Activated CD4-positive, alpha-beta memory T cell treated with anti-CD3 and anti-CD28 coated beads, Interleukin-2, amount 10 ng/mL, durations not matched to agents 7 days and 5 days (primary cell): Measurements from ENCODE around the gene SNRNP35. TPM values are rescaled to one million over a fixed set of nuclear protein-coding genes. Genes with fewer than 3 reads are reported as not detected.

Source experiments
- CTCF ChIA-PET: fragments of 350-600 bp; sonication (Branson Sonifier 250); formaldehyde crosslinking; loops from one replicate; lab custom pipeline; 2021; ENCODE audit warnings: antibody characterized with exemption, inconsistent platforms; lab: Charles Lee
- POLR2A ChIA-PET: fragments of 350-600 bp; sonication (Branson Sonifier 250); formaldehyde crosslinking; loops from one replicate; lab custom pipeline; 2021; ENCODE audit warnings: antibody characterized with exemption; lab: Charles Lee
- DNase-seq: peaks from one replicate; pipeline ENCODE4 v3.0.0-alpha.2; 2020
- H3K27ac Mint-ChIP-seq: one replicate; pipeline ENCODE4 v1.8.0; 2021; ENCODE audit warnings: mild to moderate bottlenecking, mixed read lengths
- H3K27me3 Mint-ChIP-seq: one replicate; pipeline ENCODE4 v1.8.0; 2021; ENCODE audit warnings: mixed read lengths
- H3K36me3 Mint-ChIP-seq: one replicate; pipeline ENCODE4 v1.8.0; 2021; ENCODE audit warnings: low read depth, mixed read lengths
- H3K4me1 Mint-ChIP-seq: one replicate; pipeline ENCODE4 v1.8.0; 2021; ENCODE audit warnings: mixed read lengths
- H3K4me3 Mint-ChIP-seq: one replicate; pipeline ENCODE4 v1.8.0; 2021; ENCODE audit warnings: mild to moderate bottlenecking, mixed read lengths
- H3K9me3 Mint-ChIP-seq: one replicate; pipeline ENCODE4 v1.8.0; 2021; ENCODE audit warnings: mixed read lengths
- total RNA-seq, 2 experiments: library from RNA; stranded (reverse); gene quantifications; one replicate each; pipeline ENCODE4 v1.2.3, GENCODE V29; 2021

Gene SNRNP35
- total RNA-seq, 2 experiments from 2014 or later: 29.7 to 35.0 TPM

- Mint-ChIP-seq H3K36me3 (peaks cover 32% of the 10 kb centered on the region), H3K9me3 (no peaks in the 10 kb centered on the region), H3K4me1 (peaks cover 55% of the 10 kb centered on the region), H3K4me3 (peak overlapping the region; percentile 97), H3K27me3 (no peaks in the 10 kb centered on the region), H3K27ac (peak overlapping the region; percentile 96)
- CTCF ChIA-PET: interaction anchor here (0.8 to 2.4 kb wide), 4 partner anchors 13 to 70 kb away, joined by 3 to 7 read pairs (median 4); partner anchors contain the start of gene SNRNP35
- DNase-seq: no peak
- POLR2A ChIA-PET: interaction anchor here (0.7 to 5.4 kb wide), 14 partner anchors 8 to 911 kb away, joined by 3 to 58 read pairs (median 5); partner anchors contain the start of genes KMT5A, SBNO1, SNRNP35 and TMED2
Measured at GRCh38 chr12:123435636-123436016, 22.3 kb upstream of the SNRNP35 start.

- no peaks in the 10 kb centered on the region for H3K27me3 Mint-ChIP-seq
Measured at GRCh38 chr12:123436017-123436964, 21.6 kb upstream of the SNRNP35 start, which contains the start of gene RILPL2. RILPL2 (minus strand) TSS chr12:123436684; CDS start chr12:123436420, 264 bp downstream.

GRCh38 chr12:123441523-123442164 is 16.3 kb upstream of the SNRNP35 start:
- Mint-ChIP-seq H3K36me3 (no peaks in the 10 kb centered on the region), H3K27ac (no peak overlapping the region), H3K4me1 (peaks cover 33% of the 10 kb centered on the region), H3K4me3 (no peak overlapping the region), H3K27me3 (no peaks in the 10 kb centered on the region), H3K9me3 (no peaks in the 10 kb centered on the region)
- ChIA-PET POLR2A (no interaction called here), CTCF (interaction anchor here (0.6 kb wide), 1 partner anchor 10 kb away, joined by 3 read pairs; no protein-coding TSS in a partner anchor)
- no peak for DNase-seq

More at GRCh38 chr12:123436017-123436964, 21.6 kb upstream of the SNRNP35 start, which contains the start of gene RILPL2:
- Mint-ChIP-seq H3K4me3 (peak within 1 kb of the TSS; percentile 97), H3K27ac (peak within 1 kb of the TSS; percentile 96), H3K4me1 (peaks cover 49% of the 10 kb centered on the region), H3K9me3 (no peaks in the 10 kb centered on the region), H3K36me3 (peaks cover 26% of the 10 kb centered on the region)
- DNase-seq: peak; percentile 93
- ChIA-PET POLR2A (interaction anchor here (0.7 to 5.4 kb wide), 14 partner anchors 8 to 911 kb away, joined by 3 to 58 read pairs (median 5); partner anchors contain the start of genes KMT5A, SBNO1, SNRNP35 and TMED2), CTCF (interaction anchor here (1.0 to 2.4 kb wide), 5 partner anchors 12 to 71 kb away, joined by 3 to 7 read pairs (median 4); no protein-coding TSS in a partner anchor)

- no peak for DNase-seq
- POLR2A ChIA-PET: interaction anchor here (0.6 to 1.4 kb wide), 3 partner anchors 9 to 1365 kb away, joined by 3 to 4 read pairs (median 3); no protein-coding TSS in a partner anchor
- no peak overlapping the region for H3K4me3 Mint-ChIP-seq
- no peaks in the 10 kb centered on the region for H3K9me3 Mint-ChIP-seq
- CTCF ChIA-PET: no interaction called here
- no peak overlapping the region for H3K27ac Mint-ChIP-seq
- H3K27me3 Mint-ChIP-seq: no peaks in the 10 kb centered on the region
- no peaks in the 10 kb centered on the region for H3K36me3 Mint-ChIP-seq
- peaks cover 26% of the 10 kb centered on the region for H3K4me1 Mint-ChIP-seq
Measured at GRCh38 chr12:123442774-123443173, 15.2 kb upstream of the SNRNP35 start.

- no peak for DNase-seq
- ChIA-PET CTCF (no interaction called here), POLR2A (interaction anchor here (0.9 to 1.6 kb wide), 4 partner anchors 8 to 17 kb away, joined by 3 to 4 read pairs (median 3); partner anchors contain the start of genes RILPL2 and SNRNP35)
- no peaks in the 10 kb centered on the region for H3K27me3 Mint-ChIP-seq
- peaks cover 38% of the 10 kb centered on the region for H3K4me1 Mint-ChIP-seq
- no peaks in the 10 kb centered on the region for H3K36me3 Mint-ChIP-seq
- H3K4me3 Mint-ChIP-seq: no peak overlapping the region
- H3K9me3 Mint-ChIP-seq: no peaks in the 10 kb centered on the region
- H3K27ac Mint-ChIP-seq: no peak overlapping the region
Measured at GRCh38 chr12:123444092-123445026, 13.6 kb upstream of the SNRNP35 start.

- no peaks in the 10 kb centered on the region for H3K36me3 Mint-ChIP-seq
- H3K27ac Mint-ChIP-seq: peak overlapping the region; percentile 65
- H3K4me1 Mint-ChIP-seq: peaks cover 41% of the 10 kb centered on the region
- POLR2A ChIA-PET: interaction anchor here (0.6 to 1.6 kb wide), 7 partner anchors 10 to 212 kb away, joined by 3 to 16 read pairs (median 4); partner anchors contain the start of genes MPHOSPH9, MTRFR, RILPL2 and SNRNP35
- no peaks in the 10 kb centered on the region for H3K27me3 Mint-ChIP-seq
- CTCF ChIA-PET: no interaction called here
- no peak overlapping the region for H3K4me3 Mint-ChIP-seq
- no peaks in the 10 kb centered on the region for H3K9me3 Mint-ChIP-seq
- DNase-seq: no peak
Measured at GRCh38 chr12:123445388-123446332, 12.3 kb upstream of the SNRNP35 start.

GRCh38 chr12:123446333-123446713 is 11.6 kb upstream of the SNRNP35 start:
- Mint-ChIP-seq H3K36me3 (no peaks in the 10 kb centered on the region), H3K27ac (peak overlapping the region; percentile 65), H3K9me3 (no peaks in the 10 kb centered on the region), H3K4me3 (no peak overlapping the region), H3K4me1 (peaks cover 44% of the 10 kb centered on the region), H3K27me3 (no peaks in the 10 kb centered on the region)
- POLR2A ChIA-PET: interaction anchor here (0.6 to 1.6 kb wide), 6 partner anchors 10 to 213 kb away, joined by 3 to 16 read pairs (median 4); partner anchors contain the start of genes MPHOSPH9, MTRFR, RILPL2 and SNRNP35
- CTCF ChIA-PET: no interaction called here
- DNase-seq: no peak

- H3K27ac Mint-ChIP-seq: peak overlapping the region; percentile 95
- CTCF ChIA-PET: interaction anchor here (0.8 to 2.2 kb wide), 7 partner anchors 9 to 132 kb away, joined by 3 to 9 read pairs (median 4); partner anchors contain the start of genes KMT5A, SBNO1 and SNRNP35
- H3K4me3 Mint-ChIP-seq: peak overlapping the region; percentile 35
- no peaks in the 10 kb centered on the region for H3K36me3 Mint-ChIP-seq
- H3K9me3 Mint-ChIP-seq: no peaks in the 10 kb centered on the region
- no peak for DNase-seq
- peaks cover 37% of the 10 kb centered on the region for H3K4me1 Mint-ChIP-seq
- H3K27me3 Mint-ChIP-seq: no peaks in the 10 kb centered on the region
- POLR2A ChIA-PET: interaction anchor here (1.1 to 5.6 kb wide), 8 partner anchors 9 to 84 kb away, joined by 3 to 58 read pairs (median 9); partner anchors contain the start of genes KMT5A, RILPL2, SBNO1 and SNRNP35
Measured at GRCh38 chr12:123449249-123449733, 8.6 kb upstream of the SNRNP35 start.

GRCh38 chr12:123449856-123450255 is 8.1 kb upstream of the SNRNP35 start:
- H3K36me3 Mint-ChIP-seq: no peaks in the 10 kb centered on the region
- H3K9me3 Mint-ChIP-seq: no peaks in the 10 kb centered on the region
- H3K27ac Mint-ChIP-seq: peak overlapping the region; percentile 95
- H3K27me3 Mint-ChIP-seq: no peaks in the 10 kb centered on the region
- H3K4me3 Mint-ChIP-seq: no peak overlapping the region
- ChIA-PET CTCF (interaction anchor here (1.7 to 2.2 kb wide), 2 partner anchors 8 to 84 kb away, joined by 8 to 9 read pairs; partner anchors contain the start of genes SBNO1 and SNRNP35), POLR2A (interaction anchor here (2.2 to 5.6 kb wide), 3 partner anchors 9 to 16 kb away, joined by 8 to 58 read pairs (median 46); partner anchors contain the start of genes RILPL2 and SNRNP35)
- peaks cover 37% of the 10 kb centered on the region for H3K4me1 Mint-ChIP-seq
- DNase-seq: no peak

- Mint-ChIP-seq H3K36me3 (no peaks in the 10 kb centered on the region), H3K27me3 (no peaks in the 10 kb centered on the region), H3K4me1 (peaks cover 33% of the 10 kb centered on the region), H3K27ac (no peak overlapping the region), H3K4me3 (no peak overlapping the region), H3K9me3 (no peaks in the 10 kb centered on the region)
- DNase-seq: no peak
- POLR2A ChIA-PET: interaction anchor here (3.7 to 5.6 kb wide), 2 partner anchors 8 to 17 kb away, joined by 46 to 58 read pairs; partner anchors contain the start of genes RILPL2 and SNRNP35
- CTCF ChIA-PET: interaction anchor here (0.7 kb wide), 1 partner anchor 14 kb away, joined by 4 read pairs; the partner anchor contains the start of gene RILPL2
Measured at GRCh38 chr12:123450636-123451035, 7.3 kb upstream of the SNRNP35 start.
